GM18873 (cell line): ENCODE results near the gene KDM6A.

Experiments used
- ATAC-seq: cut with Tn5 transposase; IDR thresholded peaks from one replicate; pipeline ENCODE4 v1.9.1; 2021; ENCODE audit warnings: mild to moderate bottlenecking, moderate library complexity, moderate number of reproducible peaks; ENCODE audit not compliant: unreplicated experiment, low FRiP score

The KDM6A gene

GRCh38 chrX:44953734-44954502, 80.9 kb downstream of the KDM6A start:
- no peak for ATAC-seq

- no peak for ATAC-seq
Observed at GRCh38 chrX:44954562-44954961, 81.6 kb downstream of the KDM6A start.

GRCh38 chrX:44957848-44958247, 84.9 kb downstream of the KDM6A start:
- ATAC-seq, result no peak

GRCh38 chrX:44958480-44958879, 85.5 kb downstream of the KDM6A start:
- ATAC-seq, result no peak

GRCh38 chrX:44961817-44962607, 89.0 kb downstream of the KDM6A start:
- no peak for ATAC-seq

- no peak for ATAC-seq
Observed at GRCh38 chrX:44962944-44963343, 90.0 kb downstream of the KDM6A start.

- ATAC-seq, result no peak
Observed at GRCh38 chrX:44967221-44967620, 94.2 kb downstream of the KDM6A start.

GRCh38 chrX:44970709-44971108, 97.7 kb downstream of the KDM6A start:
- no peak for ATAC-seq

GRCh38 chrX:44971674-44972073, 98.7 kb downstream of the KDM6A start:
- ATAC-seq, result no peak

- no peak for ATAC-seq
Observed at GRCh38 chrX:44972132-44972531, 99.1 kb downstream of the KDM6A start.

- ATAC-seq, result no peak
Observed at GRCh38 chrX:44973420-44973932, 100.5 kb downstream of the KDM6A start.

GRCh38 chrX:44974451-44974850, 101.5 kb downstream of the KDM6A start:
- ATAC-seq, result no peak

GRCh38 chrX:44975666-44976263, 102.8 kb downstream of the KDM6A start:
- no peak for ATAC-seq

GRCh38 chrX:44978976-44979375, 106.0 kb downstream of the KDM6A start:
- ATAC-seq, result no peak

- ATAC-seq, result no peak
Observed at GRCh38 chrX:44980403-44980802, 107.4 kb downstream of the KDM6A start.

GRCh38 chrX:44980883-44981282, 107.9 kb downstream of the KDM6A start:
- no peak for ATAC-seq

- ATAC-seq, result no peak
Observed at GRCh38 chrX:44989995-44990770, 117.2 kb downstream of the KDM6A start.

GRCh38 chrX:44992775-44993174, 119.8 kb downstream of the KDM6A start:
- ATAC-seq, result no peak

GRCh38 chrX:44996277-44996676, 123.3 kb downstream of the KDM6A start:
- ATAC-seq, result no peak

- no peak for ATAC-seq
Observed at GRCh38 chrX:44997282-44997812, 124.4 kb downstream of the KDM6A start.
